HG03103 (cell line): ENCODE measurements around the gene SPTBN4.
"Not testable (repeated sequence)": the region's sequence is repeated elsewhere in the genome, so short reads cannot be mapped to it uniquely, and the experiment has no call there.

Experiments used
- ATAC-seq: cut with Tn5 transposase; IDR thresholded peaks from one replicate; pipeline ENCODE4 v1.9.1; 2021; ENCODE audit warnings: low read depth; ENCODE audit not compliant: unreplicated experiment

The SPTBN4 gene

DNA sequence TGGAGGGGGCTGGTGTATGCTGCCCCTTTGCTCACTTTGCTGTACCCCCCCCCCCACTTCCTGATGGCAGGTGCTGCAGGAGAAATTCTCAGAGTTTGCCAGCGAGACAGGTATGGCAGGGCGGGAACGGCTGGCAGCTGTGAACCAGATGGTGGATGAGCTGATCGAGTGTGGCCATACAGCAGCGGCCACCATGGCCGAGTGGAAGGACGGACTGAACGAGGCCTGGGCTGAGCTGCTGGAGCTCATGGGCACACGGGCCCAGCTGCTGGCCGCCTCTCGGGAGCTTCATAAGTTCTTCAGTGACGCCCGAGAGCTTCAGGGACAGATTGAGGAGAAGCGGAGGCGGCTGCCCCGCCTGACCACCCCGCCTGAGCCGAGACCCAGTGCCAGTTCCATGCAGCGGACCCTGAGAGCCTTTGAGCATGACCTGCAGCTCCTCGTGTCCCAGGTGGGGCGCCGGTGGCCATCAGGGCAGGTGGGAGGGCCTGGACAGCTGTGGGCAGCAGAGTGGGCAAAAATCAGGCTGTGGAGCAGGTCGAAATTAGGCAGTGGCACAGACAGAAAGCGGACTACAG lies 90.2 kb downstream of the SPTBN4 start:
- ATAC-seq, result no peak

DNA sequence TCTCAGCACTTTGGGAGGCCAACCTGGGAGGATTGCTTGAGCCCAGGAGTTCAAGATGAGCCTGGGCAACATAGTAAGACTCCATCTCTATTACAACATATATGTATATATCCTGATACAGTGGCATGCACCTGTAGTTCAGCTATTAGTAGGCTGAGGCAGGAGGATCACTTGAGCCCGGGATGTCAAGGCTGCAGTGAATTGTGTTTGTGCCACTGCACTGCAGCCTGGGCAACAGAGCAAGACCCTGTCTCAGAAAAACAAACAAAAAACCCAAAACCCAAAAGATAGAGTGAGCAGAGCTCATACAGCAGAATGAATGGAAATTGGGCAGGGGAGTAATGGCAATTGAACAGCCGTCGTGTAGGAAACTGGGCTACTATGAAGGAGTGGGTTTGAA lies 92.6 kb downstream of the SPTBN4 start:
- ATAC-seq, result no peak

DNA sequence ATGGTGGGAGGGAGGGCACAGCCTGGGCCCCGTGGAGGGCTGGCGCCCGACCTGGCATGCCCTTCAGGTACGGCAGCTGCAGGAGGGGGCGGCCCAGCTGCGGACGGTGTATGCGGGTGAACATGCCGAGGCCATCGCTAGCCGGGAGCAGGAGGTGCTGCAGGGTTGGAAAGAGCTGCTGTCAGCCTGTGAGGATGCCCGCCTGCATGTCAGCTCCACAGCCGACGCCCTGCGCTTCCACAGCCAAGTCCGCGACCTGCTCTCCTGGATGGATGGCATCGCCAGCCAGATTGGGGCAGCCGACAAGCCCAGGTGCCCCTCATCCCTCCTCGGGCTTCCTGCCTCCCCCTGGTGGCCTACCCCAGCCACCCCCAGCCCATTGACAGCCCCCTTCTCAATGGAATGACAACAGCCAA lies 93.3 kb downstream of the SPTBN4 start:
- ATAC-seq, result no peak

DNA sequence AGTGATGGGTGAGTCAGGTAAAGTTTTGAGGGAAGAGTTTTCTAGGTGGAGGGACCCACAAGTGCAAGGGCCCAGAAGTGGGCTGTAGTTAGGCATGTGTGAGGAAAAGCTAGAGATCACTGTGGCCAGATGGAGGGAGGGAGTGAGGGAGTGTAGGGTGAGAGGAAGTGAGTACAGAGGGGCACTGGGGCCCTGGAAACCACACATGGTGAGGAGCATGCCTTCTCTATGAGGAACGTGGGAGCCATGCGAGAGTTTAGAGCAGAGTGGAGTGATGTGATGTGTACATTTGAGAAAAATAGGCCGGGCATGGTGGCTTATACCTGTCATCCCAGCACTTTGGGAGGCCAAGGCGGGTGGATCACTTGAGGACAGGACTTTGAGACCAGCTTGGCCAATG lies 95.1 kb downstream of the SPTBN4 start:
- ATAC-seq, result no peak

DNA sequence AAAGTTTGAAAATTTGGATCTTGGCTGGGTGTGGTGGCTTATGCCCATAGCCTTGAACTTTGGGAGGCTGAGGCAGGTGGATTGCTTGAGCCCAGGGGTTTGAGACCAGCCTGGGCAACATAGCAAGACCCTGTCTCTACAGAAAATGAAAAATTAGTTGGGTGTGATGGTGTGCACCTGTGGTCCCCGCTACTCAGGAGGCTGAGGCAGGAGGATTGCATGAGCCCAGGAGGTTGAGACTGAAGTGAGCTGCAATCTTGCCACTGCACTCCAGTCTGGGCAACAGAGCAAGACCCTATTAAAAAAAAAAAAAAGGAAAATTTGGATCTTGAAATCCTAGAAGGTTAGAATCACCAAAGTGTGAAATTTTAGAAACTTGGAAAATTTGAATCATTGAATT lies 97.7 kb downstream of the SPTBN4 start:
- ATAC-seq, result not testable (repeated sequence)

DNA sequence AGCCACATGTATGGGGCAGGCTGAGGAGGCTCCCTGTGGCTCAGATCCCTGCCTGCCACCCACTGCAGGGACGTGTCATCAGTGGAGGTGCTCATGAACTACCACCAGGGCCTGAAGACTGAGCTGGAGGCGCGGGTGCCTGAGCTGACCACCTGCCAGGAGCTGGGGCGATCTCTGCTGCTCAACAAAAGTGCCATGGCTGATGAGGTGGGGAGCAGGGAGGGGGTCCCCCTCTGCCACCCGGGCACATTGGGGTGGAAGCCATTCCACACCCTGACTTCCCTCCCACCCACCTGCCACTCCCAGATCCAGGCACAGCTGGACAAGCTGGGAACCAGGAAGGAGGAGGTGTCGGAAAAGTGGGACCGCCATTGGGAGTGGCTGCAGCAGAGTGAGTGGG lies 98.6 kb downstream of the SPTBN4 start:
- no peak for ATAC-seq

DNA sequence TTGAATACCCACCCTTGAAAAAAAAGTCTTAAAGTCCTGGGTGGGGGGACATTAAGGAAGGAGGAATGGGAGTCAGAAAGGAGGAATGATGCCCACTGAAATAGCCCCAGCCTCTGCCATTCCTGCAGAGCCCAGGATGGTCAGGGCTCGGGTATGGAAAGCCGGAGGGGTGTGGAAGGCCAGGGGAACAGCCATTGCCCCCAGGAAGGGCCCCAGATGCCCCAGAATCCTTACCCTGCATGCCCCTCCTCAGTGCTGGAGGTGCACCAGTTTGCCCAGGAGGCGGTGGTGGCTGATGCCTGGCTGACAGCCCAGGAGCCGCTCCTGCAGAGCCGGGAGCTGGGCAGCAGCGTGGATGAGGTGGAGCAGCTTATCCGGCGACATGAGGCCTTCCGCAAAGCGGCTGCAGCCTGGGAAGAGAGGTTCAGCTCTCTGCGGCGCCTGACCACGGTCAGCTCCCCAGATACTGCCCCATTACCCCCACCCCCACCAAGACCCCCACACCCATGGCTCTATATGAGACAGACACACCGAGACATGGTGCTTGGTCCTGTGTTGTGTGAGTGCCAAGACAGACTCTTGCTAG lies 99.2 kb downstream of the SPTBN4 start:
- ATAC-seq, result no peak

DNA sequence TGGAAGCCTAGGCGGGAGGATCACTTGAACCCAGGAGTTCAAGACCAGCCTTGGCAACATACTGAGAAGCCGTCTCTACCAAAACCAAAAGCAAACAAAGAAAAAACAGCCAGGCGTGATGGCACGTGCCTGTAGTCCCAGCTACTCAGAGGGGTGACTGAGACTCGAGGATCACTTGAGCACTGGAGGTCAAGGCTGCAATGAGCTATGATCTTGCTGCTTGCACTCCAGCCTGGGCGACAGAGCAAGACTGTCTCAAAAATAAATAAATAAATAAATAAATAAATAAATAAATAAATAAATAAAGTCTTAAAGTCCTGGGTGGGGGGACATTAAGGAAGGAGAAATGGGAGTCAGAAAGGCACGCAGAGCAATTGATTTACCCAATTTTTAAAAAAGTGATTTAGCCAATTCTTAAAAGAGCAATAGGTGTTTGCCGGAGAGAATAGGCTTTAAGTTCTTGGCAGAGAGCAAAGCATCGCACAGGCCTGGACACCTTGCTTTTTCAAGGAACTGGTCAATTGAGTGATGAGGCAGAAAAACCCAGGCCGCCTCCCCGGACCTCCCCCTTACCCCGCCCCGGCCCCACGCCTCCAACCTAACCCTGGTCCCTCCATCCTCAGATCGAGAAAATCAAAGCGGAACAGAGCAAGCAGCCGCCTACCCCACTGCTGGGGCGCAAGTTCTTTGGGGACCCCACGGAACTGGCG lies 100.4 kb downstream of the SPTBN4 start:
- no peak for ATAC-seq

DNA sequence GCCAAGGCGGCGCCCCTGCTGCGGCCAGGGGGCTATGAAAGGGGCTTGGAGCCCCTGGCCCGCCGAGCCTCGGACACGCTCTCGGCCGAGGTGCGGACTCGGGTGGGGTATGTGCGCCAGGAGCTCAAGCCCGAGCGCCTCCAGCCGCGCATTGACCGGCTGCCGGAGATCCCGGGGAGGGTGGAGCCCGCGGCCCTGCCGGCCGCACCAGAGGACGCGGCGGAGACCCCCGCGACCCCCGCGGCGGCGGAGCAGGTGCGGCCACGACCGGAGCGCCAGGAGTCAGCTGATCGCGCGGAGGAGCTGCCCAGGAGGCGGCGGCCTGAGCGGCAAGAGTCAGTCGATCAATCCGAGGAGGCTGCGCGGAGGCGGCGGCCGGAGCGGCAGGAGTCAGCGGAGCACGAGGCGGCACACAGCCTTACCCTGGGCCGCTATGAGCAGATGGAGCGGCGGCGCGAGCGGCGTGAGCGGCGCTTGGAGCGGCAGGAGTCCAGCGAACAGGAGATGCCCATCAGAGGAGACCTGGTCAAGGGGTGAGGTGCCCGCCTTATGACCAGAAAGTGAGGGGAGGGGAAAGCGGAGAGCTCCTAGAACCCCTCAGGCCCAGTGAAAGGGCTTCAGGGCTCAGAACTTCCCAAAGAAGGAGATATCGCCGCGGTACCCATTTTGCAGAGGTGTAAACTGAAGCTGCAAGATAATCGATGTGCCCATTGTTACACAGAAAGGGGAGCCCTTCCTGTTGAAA lies 101.1 kb downstream of the SPTBN4 start:
- ATAC-seq, result no peak

DNA sequence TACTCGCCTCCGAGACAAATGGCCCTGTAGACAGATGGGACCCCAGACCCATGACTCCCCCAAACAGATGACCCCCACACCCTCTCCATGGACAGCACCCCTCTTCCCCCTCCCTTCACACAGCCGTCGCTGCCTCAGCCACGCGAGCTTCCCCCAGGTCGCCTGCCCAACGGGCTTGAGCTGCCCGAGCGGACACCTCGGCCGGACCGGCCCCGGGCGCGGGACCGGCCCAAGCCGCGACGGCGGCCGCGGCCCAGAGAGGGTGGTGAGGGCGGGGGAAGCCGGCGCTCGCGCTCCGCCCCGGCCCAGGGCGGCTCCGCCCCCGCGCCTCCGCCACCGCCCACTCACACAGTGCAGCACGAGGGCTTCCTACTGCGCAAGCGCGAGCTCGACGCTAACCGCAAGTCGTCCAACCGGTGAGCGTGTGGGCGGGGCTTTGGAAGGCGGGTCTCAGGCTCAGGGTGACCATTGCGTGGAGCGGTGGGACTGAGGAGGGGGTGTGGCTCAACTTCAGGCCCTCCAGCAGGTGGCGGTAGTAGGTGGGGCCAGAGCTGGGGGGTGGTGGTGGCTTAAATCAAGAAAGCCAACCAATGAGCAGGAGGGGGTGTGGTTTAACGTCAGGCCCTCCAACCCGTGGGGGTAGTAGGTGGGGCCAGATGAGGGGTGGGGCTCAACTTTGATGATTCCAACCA lies 103.7 kb downstream of the SPTBN4 start:
- ATAC-seq, result peak; percentile 79

DNA sequence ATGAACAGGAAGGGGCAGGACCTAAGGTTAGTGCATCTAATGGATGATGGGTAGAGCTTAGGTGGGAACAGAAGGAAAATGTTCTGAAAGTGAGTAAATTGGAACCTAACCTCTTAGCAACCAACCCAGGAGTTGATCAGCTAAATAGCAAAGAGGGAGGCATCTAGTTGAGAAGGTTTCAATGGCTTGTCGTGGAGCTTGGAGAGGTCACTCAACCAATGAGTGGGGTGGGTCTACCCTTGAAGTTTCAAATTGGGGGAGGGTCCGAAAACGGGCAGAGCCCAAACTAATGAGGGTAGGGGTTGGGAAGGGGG lies 104.2 kb downstream of the SPTBN4 start:
- no peak for ATAC-seq

DNA sequence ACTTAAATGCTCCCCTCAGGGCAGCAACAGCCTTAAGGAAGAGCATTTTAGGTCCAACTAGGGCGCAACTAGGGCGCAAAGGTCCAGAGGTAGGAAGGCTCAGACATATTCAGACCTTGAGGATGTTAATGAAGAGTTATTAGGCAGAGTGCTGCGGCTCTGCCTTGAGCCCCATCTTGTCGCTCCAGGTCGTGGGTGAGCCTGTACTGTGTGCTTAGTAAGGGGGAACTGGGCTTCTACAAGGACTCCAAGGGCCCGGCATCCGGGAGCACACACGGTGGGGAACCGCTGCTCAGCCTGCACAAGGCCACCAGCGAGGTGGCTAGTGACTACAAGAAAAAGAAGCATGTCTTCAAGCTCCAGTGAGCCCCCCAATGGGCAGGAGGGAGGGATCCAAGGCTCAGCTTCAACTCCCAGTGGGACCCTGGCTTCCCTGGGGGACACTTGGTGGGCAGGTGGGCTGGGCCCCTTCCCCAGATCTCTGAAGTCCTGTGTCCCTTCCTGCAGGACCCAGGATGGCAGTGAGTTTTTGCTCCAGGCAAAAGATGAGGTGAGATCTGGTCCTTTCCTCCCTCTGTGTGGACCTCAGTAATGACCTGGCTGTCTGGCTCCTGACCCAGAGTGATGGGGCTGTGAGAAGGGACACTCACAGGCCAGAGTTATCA lies 105.2 kb downstream of the SPTBN4 start:
- no peak for ATAC-seq

DNA sequence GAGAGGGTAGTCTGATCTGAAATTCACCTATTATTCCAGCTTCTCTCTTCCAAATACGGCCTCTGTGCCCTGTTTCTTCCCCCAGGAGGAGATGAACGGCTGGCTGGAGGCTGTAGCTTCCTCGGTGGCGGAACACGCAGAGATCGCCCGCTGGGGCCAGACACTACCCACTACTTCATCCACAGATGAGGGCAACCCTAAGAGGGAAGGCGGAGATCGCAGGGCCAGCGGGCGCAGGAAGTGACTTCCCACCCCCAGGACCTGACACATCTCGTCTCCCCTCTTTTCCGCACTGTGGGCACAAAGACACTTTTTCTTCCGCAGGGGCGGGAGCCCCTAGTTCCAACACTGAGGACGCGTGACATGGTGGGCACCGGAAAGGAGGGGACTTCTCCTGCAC lies 108.5 kb downstream of the SPTBN4 start:
- ATAC-seq, result no peak

DNA sequence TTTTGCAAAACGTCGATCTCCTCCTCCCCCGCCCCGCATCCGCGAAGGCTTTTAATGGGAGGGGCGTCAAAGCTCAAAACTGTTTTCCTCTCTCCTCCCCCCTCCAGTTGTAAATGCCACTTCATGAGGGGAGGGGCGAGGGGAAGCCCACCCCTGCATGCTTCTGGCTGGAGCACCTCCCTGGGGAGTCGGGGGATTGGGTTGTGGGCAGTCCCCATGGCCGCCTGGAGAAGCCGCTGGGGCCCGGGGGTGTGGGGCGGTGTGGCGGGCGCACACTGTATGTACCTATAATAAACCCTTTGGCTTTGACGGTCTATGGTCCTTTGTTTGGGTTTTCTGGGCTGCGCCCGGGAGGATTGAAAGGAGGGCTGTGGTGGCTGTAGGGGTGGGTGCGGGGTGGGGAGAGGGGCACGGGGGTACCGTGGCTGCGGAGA lies 109.4 kb downstream of the SPTBN4 start:
- peak; percentile 4 for ATAC-seq

DNA sequence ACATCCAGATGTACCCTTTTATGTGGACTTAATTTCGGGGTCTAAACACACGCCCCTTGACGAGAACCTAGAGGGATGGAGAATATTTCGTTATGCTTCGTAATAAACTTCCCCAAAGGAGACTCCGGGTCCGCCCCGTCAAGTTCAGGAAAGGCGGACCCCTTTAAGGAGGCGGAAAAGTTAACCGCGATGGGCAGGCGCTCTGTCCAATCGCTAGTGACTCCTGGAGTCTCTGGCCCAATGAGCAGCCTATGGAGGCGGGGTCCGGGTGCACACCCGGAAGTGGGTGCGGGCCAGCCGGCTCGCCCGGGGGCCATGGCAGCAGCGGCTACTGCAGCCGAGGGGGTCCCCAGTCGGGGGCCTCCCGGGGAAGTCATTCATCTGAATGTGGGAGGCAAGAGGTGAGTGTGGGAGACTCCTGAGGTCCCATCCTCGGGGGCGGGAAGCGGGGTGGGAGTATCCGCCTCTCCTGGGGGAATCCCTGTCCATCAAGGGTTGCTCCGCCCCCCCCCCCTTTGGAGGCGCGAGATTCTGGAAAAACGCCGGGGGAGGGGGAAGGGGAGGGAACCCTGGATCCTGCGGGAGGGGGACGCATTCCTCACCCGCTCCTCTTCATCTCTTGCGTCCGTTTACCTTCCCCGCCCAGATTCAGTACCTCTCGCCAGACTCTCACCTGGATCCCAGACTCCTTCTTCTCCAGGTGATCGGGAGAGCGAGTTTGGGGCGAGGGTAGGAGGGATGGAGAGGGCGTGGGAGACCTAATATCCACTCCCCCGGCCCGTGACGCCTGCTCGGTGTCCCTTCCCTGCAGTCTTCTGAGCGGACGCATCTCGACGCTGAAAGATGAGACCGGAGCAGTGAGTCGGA lies 110.0 kb downstream of the SPTBN4 start, which contains the start of gene SHKBP1:
TSS of gene SHKBP1 (plus strand) at position 289 of the 867 bp plus-strand sequence. CDS start at position 316, 27 bp downstream.
- peak; percentile 92 for ATAC-seq

DNA sequence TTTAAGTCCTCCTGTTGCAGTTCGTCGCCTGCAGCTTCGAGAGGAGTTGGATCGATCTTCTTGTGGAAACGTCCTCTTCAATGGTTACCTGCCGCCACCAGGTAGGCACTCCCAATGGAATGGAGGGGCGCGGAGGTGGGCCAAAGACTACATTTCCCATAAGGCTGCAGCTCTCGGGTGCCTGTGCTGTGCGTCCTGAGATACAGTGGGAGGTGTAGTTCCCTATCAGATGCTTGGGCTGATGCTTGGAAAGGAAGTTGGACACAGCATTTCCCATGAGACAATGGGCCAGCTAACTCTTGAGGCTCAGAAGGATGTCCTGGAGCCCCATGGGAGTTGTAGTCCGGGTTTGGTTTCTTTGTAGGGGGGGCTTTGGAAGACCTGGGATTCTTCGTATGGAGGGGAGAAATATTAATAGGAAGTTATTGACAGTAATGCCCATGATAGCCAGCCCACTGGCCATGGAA lies 111.7 kb downstream of the SPTBN4 start:
- no peak for ATAC-seq

DNA sequence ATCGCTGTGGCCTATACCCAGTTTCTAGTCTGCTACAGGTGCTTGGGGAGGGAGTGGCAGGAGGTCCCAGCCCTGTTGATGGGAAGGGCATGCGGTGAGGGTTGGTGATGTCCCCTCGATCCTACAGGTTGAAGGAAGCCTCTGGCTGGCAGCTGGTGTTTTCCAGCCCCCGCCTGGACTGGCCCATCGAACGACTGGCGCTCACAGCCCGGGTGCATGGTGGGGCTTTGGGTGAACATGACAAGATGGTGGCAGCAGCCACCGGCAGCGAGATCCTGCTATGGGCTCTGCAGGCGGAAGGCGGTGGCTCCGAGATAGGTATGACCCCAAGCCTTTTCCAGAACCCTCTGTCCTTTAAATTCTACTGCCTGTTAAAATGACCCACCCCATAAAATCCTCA lies 113.8 kb downstream of the SPTBN4 start:
- no peak for ATAC-seq

DNA sequence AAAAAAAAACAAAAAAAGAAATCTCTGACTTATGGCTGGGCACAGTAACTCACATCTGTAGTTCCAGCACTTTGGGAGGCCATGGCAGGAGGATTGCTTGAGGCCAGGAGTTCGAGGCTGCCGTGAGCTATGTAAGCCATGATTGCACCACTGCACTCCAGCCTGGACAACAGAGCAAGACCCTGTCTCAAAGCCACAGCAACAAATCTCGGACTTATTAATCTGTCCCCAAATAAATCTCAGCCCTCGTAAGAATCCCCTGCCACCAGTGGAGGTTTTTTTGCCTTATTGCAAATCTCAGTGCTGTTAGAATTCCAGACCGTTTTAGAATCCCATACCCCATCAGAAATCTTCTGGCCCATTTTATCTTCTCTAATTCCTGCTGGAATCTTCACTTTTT lies 114.7 kb downstream of the SPTBN4 start:
- ATAC-seq, result no peak

DNA sequence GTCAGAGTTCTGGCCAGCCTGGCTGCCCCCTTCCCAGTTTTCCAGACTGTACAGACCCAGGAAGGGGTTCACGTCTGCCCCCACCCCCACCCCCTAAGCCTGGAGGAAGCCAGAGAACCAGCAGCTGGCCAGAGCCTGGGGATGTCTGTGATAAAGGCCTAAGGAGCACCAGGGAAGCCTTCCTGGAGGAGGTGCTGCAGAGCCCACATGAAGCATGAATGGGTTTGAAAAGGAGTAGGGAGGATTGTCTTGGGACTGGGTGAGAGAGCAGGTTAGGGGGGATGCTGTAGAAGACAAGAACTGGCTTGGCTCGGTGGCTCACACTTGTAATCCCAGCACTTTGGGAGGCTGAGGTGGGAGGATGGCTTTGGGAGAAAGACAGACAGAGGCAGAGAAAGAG lies 115.7 kb downstream of the SPTBN4 start:
- no peak for ATAC-seq
